ENCODE measurements around the gene CPE.

GRCh38 chr4:165360041-165360695 is 18.6 kb upstream of the CPE start:
- TF ChIP-seq EZH2 (IDR thresholded peaks at IDR 0.05; ENCODE audit: borderline replicate concordance, low read length) (no peak), CTCF (IDR thresholded peaks at IDR 0.05; ENCODE audit: low read length) (no peak)

Measured in OCI-LY1 (cell line).